Activated T-helper 1 cell treated with anti-CD3 and anti-CD28 coated beads, Interleukin-12 subunit alpha, Interleukin-12 subunit beta, Interleukin-2, Interleukin-4 antibody, amounts not matched to agents 30 ng/mL and 10 ng/mL and 1 ng/mL, durations not matched to agents 14 hours and 24 hours and 36 hours (primary cell): ENCODE data around the gene SNRNP25. TPM values are rescaled to one million over a fixed set of nuclear protein-coding genes. Genes with fewer than 3 reads are reported as not detected.
"Not testable (repeated sequence)": the region's sequence is repeated elsewhere in the genome, so short reads cannot be mapped to it uniquely, and the experiment has no call there.

Experiments
- DNase-seq: peaks from one replicate; pipeline ENCODE4 v3.0.0; 2021; ENCODE audit warnings: low spot score
- H3K27ac Mint-ChIP-seq: one replicate; pipeline ENCODE4 v1.8.0; 2021; ENCODE audit warnings: mild to moderate bottlenecking, mixed read lengths
- H3K27me3 Mint-ChIP-seq: one replicate; pipeline ENCODE4 v1.8.0; 2022; ENCODE audit warnings: mild to moderate bottlenecking, moderate library complexity, mixed read lengths; ENCODE audit not compliant: insufficient read depth
- H3K36me3 Mint-ChIP-seq: one replicate; pipeline ENCODE4 v1.8.0; 2021; ENCODE audit warnings: low read depth, mixed read lengths
- H3K4me1 Mint-ChIP-seq: one replicate; pipeline ENCODE4 v1.8.0; 2021; ENCODE audit warnings: low read depth, mixed read lengths
- H3K4me3 Mint-ChIP-seq: one replicate; pipeline ENCODE4 v1.8.0; 2021; ENCODE audit warnings: mild to moderate bottlenecking, moderate library complexity, mixed read lengths
- H3K9me3 Mint-ChIP-seq: one replicate; pipeline ENCODE4 v1.8.0; 2021; ENCODE audit warnings: mixed read lengths
- intact Hi-C: fragments of 100-400 bp; cut with micrococcal nuclease; formaldehyde crosslinking; loops from one replicate; pipeline ENCODE4 v1.15.1; 2024
- total RNA-seq: library from RNA; stranded (reverse); gene quantifications from 2 replicates; pipeline ENCODE4 v1.2.3, GENCODE V29; 2022

SNRNP25 gene
- total RNA-seq, 1 donor from 2014 or later, result 98.9 TPM

- H3K4me3 Mint-ChIP-seq, DNase-seq, H3K9me3 Mint-ChIP-seq, H3K27ac Mint-ChIP-seq, intact Hi-C loops, H3K27me3 Mint-ChIP-seq: not testable (repeated sequence)
- Mint-ChIP-seq H3K36me3 (peaks cover 54% of the 10 kb centered on the region), H3K4me1 (peaks cover 31% of the 10 kb centered on the region)
Measured at GRCh38 chr16:46510-46909, 7.1 kb upstream of the SNRNP25 start.

DNA sequence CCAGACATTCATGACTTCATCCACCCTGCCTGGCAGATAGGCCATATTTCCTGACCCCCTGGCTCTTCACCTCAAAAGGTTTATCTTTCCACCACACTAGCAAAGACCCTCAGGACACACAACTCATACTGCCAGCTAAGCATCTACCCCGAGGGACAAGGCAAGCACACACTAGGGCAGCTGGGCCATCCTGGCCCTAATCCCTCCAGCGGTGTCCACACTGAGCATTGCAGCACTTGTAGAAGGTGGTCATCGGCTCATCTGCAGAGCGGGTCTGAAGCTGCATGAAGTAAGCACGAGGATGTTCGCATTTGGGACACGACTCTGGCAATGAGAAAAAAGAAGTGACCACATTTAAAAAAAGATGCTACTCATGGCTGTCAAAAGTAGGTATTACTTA, 6.4 kb upstream of the SNRNP25 start:
- H3K36me3 Mint-ChIP-seq, result peaks cover 48% of the 10 kb centered on the region
- no peaks in the 10 kb centered on the region for H3K9me3 Mint-ChIP-seq
- no peak overlapping the region for H3K4me3 Mint-ChIP-seq
- H3K27me3 Mint-ChIP-seq, result no peaks in the 10 kb centered on the region
- peaks cover 27% of the 10 kb centered on the region for H3K4me1 Mint-ChIP-seq
- DNase-seq, result no peak
- intact Hi-C loops, result no loop called here
- H3K27ac Mint-ChIP-seq, result peak overlapping the region; percentile 10

DNA sequence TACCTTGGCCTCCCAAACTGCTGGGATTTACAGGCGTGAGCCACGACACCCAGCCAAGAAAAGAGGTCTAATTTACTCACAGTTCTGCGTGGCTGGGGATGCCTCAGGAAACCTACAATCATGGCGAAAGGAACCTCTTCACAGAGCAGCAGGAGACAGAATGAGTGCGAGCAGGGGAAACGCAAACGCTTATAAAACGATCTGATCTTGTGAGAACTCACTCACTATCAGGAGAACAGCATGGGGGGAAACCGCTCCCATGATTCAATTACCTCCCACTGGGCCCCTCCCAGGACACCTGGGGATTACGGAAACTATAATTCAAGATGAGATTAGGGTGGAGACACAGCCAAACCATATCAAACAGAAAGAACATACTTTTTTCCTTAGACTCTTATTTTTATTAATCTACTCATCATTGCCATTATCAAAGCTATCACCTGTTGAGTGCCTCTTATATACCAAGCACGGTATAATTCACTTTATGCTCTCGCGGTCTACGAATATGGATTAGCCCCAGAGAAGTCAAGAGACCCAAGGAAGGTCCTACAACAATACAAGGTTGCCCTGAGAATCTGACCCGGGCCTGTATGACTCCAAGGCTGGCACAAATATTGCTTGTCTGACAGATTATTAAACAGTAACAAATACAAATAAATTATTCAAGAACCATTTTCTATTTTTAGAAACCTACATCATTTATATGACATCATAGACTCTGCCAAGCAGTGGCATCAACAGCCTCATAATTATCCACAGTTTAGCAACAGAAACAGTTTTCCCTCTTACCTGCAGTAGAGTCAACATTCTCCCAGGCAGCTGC, 2.6 kb upstream of the SNRNP25 start:
- Mint-ChIP-seq H3K27me3 (no peaks in the 10 kb centered on the region), H3K9me3 (no peaks in the 10 kb centered on the region), H3K36me3 (peaks cover 32% of the 10 kb centered on the region), H3K4me1 (peaks cover 16% of the 10 kb centered on the region), H3K4me3 (peak overlapping the region; percentile 98), H3K27ac (no peak overlapping the region)
- DNase-seq, result no peak
- intact Hi-C loops, result no loop called here

GRCh38 chr16:54237-54581, 581 bp downstream of the SNRNP25 start:
- intact Hi-C loops, result no loop called here
- Mint-ChIP-seq H3K9me3 (no peaks in the 10 kb centered on the region), H3K4me3 (peak overlapping the region; percentile 98), H3K27me3 (no peaks in the 10 kb centered on the region), H3K36me3 (peaks cover 31% of the 10 kb centered on the region), H3K27ac (peak overlapping the region; percentile 7), H3K4me1 (peaks cover 11% of the 10 kb centered on the region)
- DNase-seq, result no peak

DNA sequence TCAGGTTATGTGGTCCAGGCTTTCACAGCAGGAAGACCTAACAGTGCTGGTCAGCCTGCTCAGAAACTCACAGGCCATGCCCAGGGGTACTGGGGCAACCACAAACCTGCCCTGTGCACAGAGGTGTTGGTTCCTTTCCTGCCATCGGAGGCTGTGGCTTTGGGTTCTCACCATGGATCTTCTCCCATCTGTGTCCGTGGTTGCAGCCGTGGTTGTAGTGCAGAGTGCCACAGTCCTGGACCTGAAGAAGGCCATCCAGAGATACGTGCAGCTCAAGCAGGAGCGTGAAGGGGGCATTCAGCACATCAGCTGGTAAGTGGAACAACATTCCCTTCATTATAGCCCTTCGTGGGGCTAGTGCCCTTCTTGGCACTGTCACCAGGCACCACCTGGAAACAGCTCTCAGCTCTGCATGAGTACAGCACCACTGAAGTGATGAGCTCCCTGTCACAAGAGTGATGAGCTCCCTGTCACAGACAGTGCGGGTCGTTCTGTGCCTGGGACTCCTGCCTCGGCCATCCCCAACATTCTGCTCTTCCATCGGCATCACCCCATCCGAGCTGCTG, 2.0 kb downstream of the SNRNP25 start:
- H3K4me3 Mint-ChIP-seq, result peak overlapping the region; percentile 79

GRCh38 chr16:56231-56927, 2.8 kb downstream of the SNRNP25 start:
- Mint-ChIP-seq H3K36me3 (peaks cover 19% of the 10 kb centered on the region), H3K27ac (no peak overlapping the region), H3K4me1 (peaks cover 3% of the 10 kb centered on the region), H3K27me3 (peaks cover 4% of the 10 kb centered on the region), H3K4me3 (peak overlapping the region; percentile 25), H3K9me3 (no peaks in the 10 kb centered on the region)
- intact Hi-C loops, result no loop called here
- no peak for DNase-seq

More for the DNA sequence above, 2.0 kb downstream of the SNRNP25 start:
- Mint-ChIP-seq H3K4me1 (peaks cover 10% of the 10 kb centered on the region), H3K27me3 (peaks cover 3% of the 10 kb centered on the region), H3K27ac (no peak overlapping the region), H3K9me3 (no peaks in the 10 kb centered on the region), H3K36me3 (peaks cover 27% of the 10 kb centered on the region)
- DNase-seq, result no peak
- intact Hi-C loops, result no loop called here

- H3K9me3 Mint-ChIP-seq, result no peaks in the 10 kb centered on the region
- peaks cover 17% of the 10 kb centered on the region for H3K36me3 Mint-ChIP-seq
- H3K27ac Mint-ChIP-seq, result no peak overlapping the region
- no peak overlapping the region for H3K4me3 Mint-ChIP-seq
- intact Hi-C loops, result no loop called here
- H3K27me3 Mint-ChIP-seq, result peaks cover 4% of the 10 kb centered on the region
- H3K4me1 Mint-ChIP-seq, result no peaks in the 10 kb centered on the region
- no peak for DNase-seq
Measured at GRCh38 chr16:57711-58110, 4.1 kb downstream of the SNRNP25 start.

DNA sequence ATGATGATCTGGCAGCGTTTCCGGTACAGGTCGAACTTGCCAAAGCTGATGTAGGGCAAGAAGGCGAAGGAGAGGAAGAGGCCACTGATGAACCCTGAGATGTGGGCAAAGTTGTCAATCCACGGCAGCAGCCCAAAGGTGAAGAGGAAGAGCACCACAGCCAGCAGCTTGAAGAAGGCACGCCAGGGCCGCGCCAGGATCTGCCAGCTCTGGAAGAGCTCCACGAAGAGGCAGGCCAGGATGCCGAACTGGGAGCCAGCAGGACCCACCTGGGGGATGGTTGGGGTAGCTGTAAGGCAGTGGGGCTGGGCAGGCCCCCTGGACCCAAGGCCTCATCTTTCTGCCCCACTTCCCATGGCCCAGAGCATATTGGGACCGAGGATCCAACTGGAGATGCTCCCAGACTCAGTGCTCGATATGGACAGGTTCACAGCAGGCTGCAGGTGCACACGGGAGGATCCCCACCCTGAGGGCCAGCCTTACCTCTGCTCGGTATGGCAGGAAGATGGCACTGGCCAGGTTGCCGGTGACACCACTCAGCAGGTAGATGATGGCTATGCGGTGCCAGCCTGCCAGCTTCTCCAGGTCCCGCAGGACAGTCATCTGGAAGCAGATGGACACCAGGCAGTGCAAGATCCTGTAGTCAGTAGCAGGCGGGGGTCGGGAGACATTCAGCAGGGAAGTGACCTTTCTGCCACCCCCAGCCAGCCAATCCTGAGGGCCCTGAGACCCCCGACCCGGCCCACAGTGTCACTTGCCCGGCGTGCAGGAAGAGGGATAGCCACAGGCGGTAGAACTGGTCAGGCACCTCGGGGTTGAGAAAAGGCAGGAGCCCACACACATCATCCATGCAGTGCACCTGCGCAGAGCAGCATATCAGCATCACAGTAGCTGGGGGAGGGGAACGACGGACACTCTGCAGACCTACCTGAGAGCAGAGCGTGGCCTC, 5.1 kb downstream of the SNRNP25 start:
- Mint-ChIP-seq H3K27me3 (peaks cover 4% of the 10 kb centered on the region), H3K4me1 (no peaks in the 10 kb centered on the region), H3K4me3 (no peak overlapping the region), H3K36me3 (peaks cover 12% of the 10 kb centered on the region), H3K27ac (no peak overlapping the region), H3K9me3 (no peaks in the 10 kb centered on the region)
- no peak for DNase-seq
- intact Hi-C loops, result no loop called here

DNA sequence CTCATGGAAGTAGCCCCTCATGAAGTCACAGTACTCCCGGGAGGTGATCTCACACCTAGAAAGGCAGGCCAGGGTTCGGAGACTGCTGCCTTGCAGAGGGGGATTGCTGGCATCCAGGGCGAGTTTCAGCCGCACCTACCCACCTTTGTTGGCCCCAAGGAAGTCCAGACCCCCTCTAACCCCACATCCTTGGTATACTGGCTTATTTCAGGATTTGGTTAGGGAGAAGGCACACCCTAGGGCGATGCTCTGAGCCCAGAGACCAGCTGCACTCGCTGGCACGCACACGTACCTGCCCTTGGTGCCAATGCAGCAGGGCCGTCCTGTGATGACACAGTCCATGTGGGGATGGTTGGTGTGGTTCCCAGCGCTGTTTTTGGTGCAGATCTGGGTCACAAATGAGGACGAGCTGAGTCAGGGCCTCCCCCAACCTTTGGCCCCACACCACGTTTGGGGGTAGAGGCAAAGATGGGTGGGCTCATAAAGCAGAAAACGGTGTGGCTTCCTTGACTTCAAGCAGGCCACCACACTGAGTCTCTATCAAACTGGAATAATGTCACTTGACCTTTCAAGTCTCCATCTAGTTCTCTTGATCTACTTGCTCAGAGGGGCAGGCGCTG, 5.9 kb downstream of the SNRNP25 start:
- intact Hi-C loops, result no loop called here
- H3K27me3 Mint-ChIP-seq, result peaks cover 4% of the 10 kb centered on the region
- H3K36me3 Mint-ChIP-seq, result peaks cover 12% of the 10 kb centered on the region
- no peak overlapping the region for H3K4me3 Mint-ChIP-seq
- H3K27ac Mint-ChIP-seq, result no peak overlapping the region
- no peaks in the 10 kb centered on the region for H3K4me1 Mint-ChIP-seq
- H3K9me3 Mint-ChIP-seq, result no peaks in the 10 kb centered on the region
- no peak for DNase-seq

DNA sequence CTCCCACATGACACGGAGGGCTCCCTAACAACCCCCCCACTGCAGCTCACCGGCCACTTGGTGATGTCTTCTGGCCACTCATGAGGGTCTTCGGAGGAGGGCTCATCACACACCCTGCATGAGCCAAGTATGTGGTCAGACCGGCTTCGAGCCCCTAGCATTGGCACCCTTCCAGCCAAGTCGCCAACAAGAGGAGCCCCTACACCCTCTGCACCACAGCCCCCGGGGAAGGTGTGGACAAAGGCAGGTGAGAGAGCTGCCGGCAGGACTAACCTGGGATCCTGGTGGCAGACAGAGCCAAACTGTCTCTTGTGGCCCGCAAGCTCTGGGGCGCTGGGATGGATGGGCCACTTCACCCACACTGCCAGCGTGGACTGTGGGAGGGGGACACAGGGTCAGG, 6.5 kb downstream of the SNRNP25 start:
- H3K27ac Mint-ChIP-seq, result no peak overlapping the region
- H3K36me3 Mint-ChIP-seq, result peaks cover 12% of the 10 kb centered on the region
- H3K27me3 Mint-ChIP-seq, result peaks cover 4% of the 10 kb centered on the region
- intact Hi-C loops, result no loop called here
- no peaks in the 10 kb centered on the region for H3K9me3 Mint-ChIP-seq
- no peak for DNase-seq
- no peak overlapping the region for H3K4me3 Mint-ChIP-seq
- no peaks in the 10 kb centered on the region for H3K4me1 Mint-ChIP-seq

DNA sequence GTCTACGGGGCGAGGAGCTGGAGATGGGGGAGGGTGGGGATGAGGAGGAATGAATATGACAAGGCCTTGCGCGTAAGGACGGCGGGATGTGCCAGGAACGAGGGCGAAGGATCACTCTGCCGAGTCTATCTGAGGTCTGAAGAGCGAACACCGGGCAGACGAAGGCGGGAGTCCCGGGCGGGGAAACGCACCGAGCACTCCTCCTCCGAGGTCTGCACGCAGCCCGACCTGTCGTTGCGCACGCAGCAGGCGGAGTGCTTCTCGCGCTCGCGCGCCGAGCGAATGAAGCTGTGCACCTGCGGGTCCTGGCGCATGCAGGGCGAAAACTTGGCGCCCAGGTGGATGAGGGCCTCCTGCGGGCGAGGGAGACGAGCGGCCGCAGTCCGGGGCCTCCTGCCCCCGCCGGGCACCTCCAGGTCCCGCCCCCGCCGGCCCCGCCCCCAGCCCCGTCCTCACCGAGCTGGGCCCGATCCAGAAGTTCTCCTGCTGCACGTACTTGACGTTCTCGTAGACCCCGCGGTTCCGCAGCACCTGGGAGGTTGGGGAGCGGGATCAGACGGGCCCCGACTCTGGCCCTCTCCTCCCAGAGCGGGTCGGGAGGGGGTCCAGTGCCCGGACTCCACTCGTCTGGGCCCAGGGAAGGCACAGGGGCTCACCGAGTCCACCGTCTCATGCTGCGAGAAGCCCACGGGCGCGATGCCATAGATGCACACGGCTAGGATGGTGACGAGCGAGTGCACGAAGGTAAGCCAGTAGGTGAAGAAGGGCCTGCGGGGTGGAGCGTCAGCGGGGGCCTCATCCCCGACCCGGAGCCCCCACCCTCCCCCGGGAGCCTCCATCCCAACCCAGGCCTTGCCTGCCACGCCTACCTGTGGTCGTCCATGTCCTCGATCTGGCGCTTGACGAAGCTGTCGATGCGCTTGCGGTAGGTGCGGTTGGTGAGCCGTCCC, 7.6 kb downstream of the SNRNP25 start:
- intact Hi-C loops, result no loop called here
- Mint-ChIP-seq H3K27me3 (peaks cover 11% of the 10 kb centered on the region), H3K36me3 (peaks cover 8% of the 10 kb centered on the region), H3K9me3 (no peaks in the 10 kb centered on the region), H3K27ac (no peak overlapping the region), H3K4me1 (peaks cover 7% of the 10 kb centered on the region), H3K4me3 (no peak overlapping the region)
- DNase-seq, result no peak
